Heart right ventricle (tissue), 16 donors: ENCODE results near the gene MAST3. TPM values are rescaled to one million over a fixed set of nuclear protein-coding genes. Genes with fewer than 3 reads are reported as not detected.

Experiments used
- ATAC-seq, 8 donors: fragments of 200-7000 bp; cut with Tn5 transposase; one replicate each; pipeline ENCODE4 v1.9.1; 2020; ENCODE audit warnings: mild to moderate bottlenecking in 8 of 8, moderate library complexity in 8 of 8, moderate number of reproducible peaks in 1 of 8
- DNase-seq, 2 donors: peaks; one replicate each; pipeline ENCODE4 v3.0.0-alpha.2; 2020
- H3K27ac ChIP-seq, 10 donors: fragments of 200-600 bp; sonication (generic) in 2 of 10; one replicate each; pipeline versions ENCODE4 v1.5.0 to v1.8.0; 2020 to 2022; ENCODE audit warnings: mild to moderate bottlenecking in 3 of 10
- H3K27me3 ChIP-seq, 7 donors: fragments of 200-600 bp; one replicate each; pipeline ENCODE4 v1.8.0; 2021 to 2022; ENCODE audit warnings: mild to moderate bottlenecking in 2 of 7
- H3K36me3 ChIP-seq, 9 donors: fragments of 200-600 bp; sonication (generic) in 1 of 9; one replicate each; pipeline versions ENCODE4 v1.5.0 to v1.8.0; 2020 to 2022; ENCODE audit warnings: mild to moderate bottlenecking in 2 of 9
- H3K4me1 ChIP-seq, 9 donors: fragments of 200-600 bp; sonication (generic) in 1 of 9; one replicate each; pipeline versions ENCODE4 v1.5.0 to v1.8.0; 2020 to 2022; ENCODE audit warnings: mild to moderate bottlenecking in 4 of 9
- H3K4me3 ChIP-seq, 10 donors: fragments of 200-600 bp; sonication (generic) in 2 of 10; one replicate each; pipeline versions ENCODE4 v1.5.0 to v1.8.0; 2020 to 2022; ENCODE audit warnings: mild to moderate bottlenecking in 7 of 10, moderate library complexity in 2 of 10
- H3K9me3 ChIP-seq, 11 donors: fragments of 200-600 bp in 10 of 11; sonication (generic) in 2 of 11; one replicate each; pipeline versions ENCODE4 v1.5.0 to v1.8.0; 2013 to 2022; ENCODE audit warnings: mild to moderate bottlenecking in 2 of 11, control low read depth in 1 of 11, moderate library complexity in 1 of 11
- CTCF ChIP-seq, 9 donors: fragments of 200-600 bp; sonication (generic) in 2 of 9; IDR thresholded peaks; one replicate each; pipeline versions ENCODE4 v1.5.0 to v1.8.0; 2021 to 2022; ENCODE audit warnings: antibody characterized with exemption in 9 of 9, mild to moderate bottlenecking in 5 of 9, moderate library complexity in 1 of 9
- WGBS, 2 donors: extraction: QIAGEN DNeasy Blood & Tissue Kit; methylation state at CpG; one replicate each; pipeline ENCODE4 v1.1.7; 2013; ENCODE audit warnings: inconsistent platforms in 1 of 2; 5-methylcytosine and 5-hydroxymethylcytosine counted together
- intact Hi-C, 10 donors: fragments of 100-400 bp; cut with DNase I; formaldehyde crosslinking; loops; one replicate each; pipeline versions ENCODE4 v1.11.1 to v1.14.2; 2022
- polyA plus RNA-seq, 2 donors: library from polyadenylated mRNA; stranded (reverse); fragments of 200-250 nt; gene quantifications; one replicate each; pipeline ENCODE4 v1.2.3, GENCODE V29; 2013
- total RNA-seq, 10 donors: library from RNA; stranded (reverse); fragmentation: NEBNext Ultra II Directional in 3 of 10; extraction: Animal tissue kit (Norgen Biotek cat#: 25700) in 3 of 10; gene quantifications; one replicate each; pipeline versions ENCODE4 v1.2.1 to v1.2.4, GENCODE V29; 2021 to 2023
- donor health status: Arrhythmogenic right ventricular cardiomyopathy.
- donor health status: ischemic (EF 13 %, LVEDD 7.1; RV severe dilation, severe dysfunction).
- donor health status: healthy with polysubstance abuse.
- donor health status: DM: no; HTN: yes; CAD: no.
- donor health status: DM: no; HTN: no; CAD: no.
- donor health status: ischemic (EF 25% LVEDD 6.9; RV normal size, moderate dysfunction).
- donor health status: ischemic (EF 25% LVEDD 5.7; RV mildly dilated, moderate dysfunction).
- donor health status: healthy.
- donor health status: DM: yes; HTN: yes; CAD: no.
- donor health status: Ischemic cardiomyopathy.
- donor health status: ischemic (EF 35%, LVEDD 5.7; RV mildly dilated, moderate dysfunction).
- donor health status: nonischemic (EF 11% LVEDD 7.7; RV severe dilation, severe dysfunction).
- donor health status: DM: yes; HTN: yes; CAD: no.
- donor health status: PGD.
- donor health status: ischemic (EF 29% LVEDD 5.4; RV normal size, mild dysfunction).
- donor health status: nonischemic (EF 23%, LVEDD 6.1; RV moderate dilation, normal function).

MAST3 gene
- total and polyA plus RNA-seq, 12 donors, result 1.5 to 6.4 (median 4.1) TPM

GRCh38 chr19:18137242-18137641 lies 39.7 kb downstream of the MAST3 start:
- no peak for ATAC-seq
- 83 to 84% methylated on average over 11 of the region's 11 CpGs for WGBS, 2 donors
- no peak for TF ChIP-seq CTCF (IDR thresholded peaks at IDR 0.05)
- no peak overlapping the region for H3K4me3 ChIP-seq
- no peak for DNase-seq
- no peak overlapping the region for H3K27ac ChIP-seq
- H3K9me3 ChIP-seq, result no peaks in the 10 kb centered on the region
- intact Hi-C loops, result no loop called here
- no peaks in the 10 kb centered on the region for H3K27me3 ChIP-seq
- H3K36me3 ChIP-seq, result peaks cover 0 to 92% (median 17%) of the 10 kb centered on the region in 9 donors
- H3K4me1 ChIP-seq, result peaks cover 0 to 4% (median 0%) of the 10 kb centered on the region in 9 donors

- H3K9me3 ChIP-seq, result no peaks in the 10 kb centered on the region
- DNase-seq (no peak), ATAC-seq (no peak)
- no peaks in the 10 kb centered on the region for H3K27me3 ChIP-seq
- intact Hi-C loops, result no loop called here
- H3K4me1 ChIP-seq, result peaks cover 0 to 4% (median 0%) of the 10 kb centered on the region in 9 donors
- peaks cover 0 to 92% (median 17%) of the 10 kb centered on the region in 9 donors for H3K36me3 ChIP-seq
- 94 to 97% methylated on average over 9 of the region's 9 CpGs for WGBS, 2 donors
- no peak overlapping the region for H3K4me3 ChIP-seq
- no peak for TF ChIP-seq CTCF (IDR thresholded peaks at IDR 0.05)
- no peak overlapping the region for H3K27ac ChIP-seq
These were observed 40.2 kb downstream of the MAST3 start for GRCh38 chr19:18137657-18138339.

GRCh38 chr19:18140473-18140872 lies 42.9 kb downstream of the MAST3 start:
- TF ChIP-seq CTCF (IDR thresholded peaks at IDR 0.05), result no peak
- intact Hi-C loops, result no loop called here
- no peaks in the 10 kb centered on the region for H3K27me3 ChIP-seq
- peaks cover 0 to 4% (median 0%) of the 10 kb centered on the region in 9 donors for H3K4me1 ChIP-seq
- 98 to 100% methylated on average over 1 of the region's 1 CpG for WGBS, 2 donors
- no peak overlapping the region for H3K4me3 ChIP-seq
- H3K36me3 ChIP-seq, result peaks cover 0 to 92% (median 32%) of the 10 kb centered on the region in 9 donors
- ATAC-seq (no peak), DNase-seq (no peak)
- no peaks in the 10 kb centered on the region for H3K9me3 ChIP-seq
- no peak overlapping the region for H3K27ac ChIP-seq

DNA sequence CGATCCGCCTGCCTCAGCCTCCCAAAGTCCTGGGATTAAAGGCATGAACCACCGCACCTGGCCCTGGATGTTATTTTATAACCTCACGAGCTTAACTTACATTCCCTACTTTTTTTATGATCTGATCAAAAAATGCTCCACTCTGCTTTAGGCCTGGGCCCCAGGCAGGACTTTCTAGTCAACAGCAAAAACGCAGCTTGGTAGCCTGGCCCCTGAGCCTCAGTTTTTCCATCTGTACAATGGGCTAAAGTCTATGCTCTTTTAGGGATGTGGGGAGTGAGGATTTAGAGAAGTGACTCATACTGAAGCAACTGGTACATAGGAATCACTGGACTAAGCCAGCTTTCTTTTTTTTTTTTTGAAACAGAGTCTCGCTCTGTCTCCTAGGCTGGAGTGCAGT lies 43.5 kb downstream of the MAST3 start:
- Histone ChIP-seq H3K27ac (no peak overlapping the region), H3K4me3 (no peak overlapping the region), H3K36me3 (peaks cover 0 to 92% (median 37%) of the 10 kb centered on the region in 9 donors), H3K9me3 (no peaks in the 10 kb centered on the region), H3K27me3 (no peaks in the 10 kb centered on the region), H3K4me1 (peaks cover 0 to 4% (median 0%) of the 10 kb centered on the region in 9 donors)
- WGBS, 2 donors, result 91 to 97% methylated on average over 6 of the region's 6 CpGs
- ATAC-seq, result no peak
- intact Hi-C loops, result no loop called here
- no peak for TF ChIP-seq CTCF (IDR thresholded peaks at IDR 0.05)
- DNase-seq, result no peak
